Left ventricle myocardium inferior (tissue), 1 donor: ENCODE results near the gene FLT3. TPM values are rescaled to one million over a fixed set of nuclear protein-coding genes. Genes with fewer than 3 reads are reported as not detected.

Experiments used
- DNase-seq: peaks from one replicate; pipeline ENCODE4 v3.0.0-alpha.2; 2020
- H3K27ac ChIP-seq: fragments of 200-600 bp; replicated peaks from 2 replicates; pipeline ENCODE4 v1.8.0; 2021
- H3K27me3 ChIP-seq: fragments of 200-600 bp; 2 replicates; pipeline ENCODE4 v1.8.0; 2021; ENCODE audit warnings: low read depth
- H3K36me3 ChIP-seq: fragments of 200-600 bp; 2 replicates; pipeline ENCODE4 v1.8.0; 2021
- H3K4me1 ChIP-seq: fragments of 200-600 bp; 2 replicates; pipeline ENCODE4 v1.8.0; 2021
- H3K4me3 ChIP-seq: fragments of 200-600 bp; 2 replicates; pipeline ENCODE4 v1.8.0; 2021; ENCODE audit warnings: mild to moderate bottlenecking, moderate library complexity
- H3K9me3 ChIP-seq: fragments of 200-600 bp; replicated peaks from 2 replicates; pipeline ENCODE4 v1.8.0; 2021
- intact Hi-C: fragments of 100-400 bp; cut with micrococcal nuclease; formaldehyde crosslinking; loops from one replicate; pipeline ENCODE4 v1.11.0; 2022
- total RNA-seq: library from RNA; stranded (reverse); fragmentation: NEBNext Ultra II Directional; extraction: Animal tissue kit (Norgen Biotek cat#: 25700); gene quantifications from one replicate; pipeline ENCODE4 v1.2.1, GENCODE V29; 2021
- TF ChIP-seq, protein P1 (sequence below): fragments of 200-600 bp; IDR thresholded peaks from 2 replicates; pipeline ENCODE4 v1.8.0; 2021; ENCODE audit warnings: antibody characterized with exemption, mild to moderate bottlenecking, borderline replicate concordance
- donor health status: DM: no; HTN: yes; CAD: no; lungs with severe emphysema.

Gene FLT3
- total RNA-seq, 1 donor from 2014 or later, result 0.05 TPM

DNA sequence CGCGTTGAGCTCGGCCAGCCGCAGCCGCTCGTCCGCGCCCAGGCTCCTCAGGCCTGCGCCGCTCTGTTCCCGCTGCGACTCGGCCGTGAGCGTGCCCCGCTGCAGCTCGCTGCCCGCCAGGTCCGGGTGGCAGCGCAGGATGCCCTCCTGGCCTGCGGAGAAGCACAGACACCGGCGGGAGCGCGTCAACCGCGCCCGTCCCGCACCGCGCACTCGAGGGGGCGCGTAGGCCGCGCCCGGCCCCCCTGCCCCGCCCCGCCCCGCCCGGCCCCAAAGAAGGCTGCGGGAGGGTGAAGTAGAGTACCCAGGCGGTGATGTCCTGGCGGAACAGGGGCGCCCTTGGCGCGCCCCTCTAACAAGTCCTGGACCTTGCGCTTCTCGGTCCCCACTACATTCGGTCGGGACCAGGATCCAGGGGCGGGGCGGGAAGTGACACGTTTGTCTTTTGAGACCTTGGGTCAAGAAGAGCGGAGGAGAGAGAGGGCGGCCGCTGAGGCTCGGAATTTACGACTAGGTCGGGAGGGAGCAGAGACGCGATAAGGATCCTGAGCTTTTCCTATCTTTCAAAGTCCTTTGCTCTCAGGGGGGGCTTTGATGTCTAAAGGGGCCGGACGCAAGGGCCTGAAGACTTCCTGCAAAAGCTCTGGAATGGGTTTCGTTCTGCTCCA, 121.9 kb downstream of the FLT3 start:
- DNase-seq, result no peak
- TF ChIP-seq, protein P1, sequence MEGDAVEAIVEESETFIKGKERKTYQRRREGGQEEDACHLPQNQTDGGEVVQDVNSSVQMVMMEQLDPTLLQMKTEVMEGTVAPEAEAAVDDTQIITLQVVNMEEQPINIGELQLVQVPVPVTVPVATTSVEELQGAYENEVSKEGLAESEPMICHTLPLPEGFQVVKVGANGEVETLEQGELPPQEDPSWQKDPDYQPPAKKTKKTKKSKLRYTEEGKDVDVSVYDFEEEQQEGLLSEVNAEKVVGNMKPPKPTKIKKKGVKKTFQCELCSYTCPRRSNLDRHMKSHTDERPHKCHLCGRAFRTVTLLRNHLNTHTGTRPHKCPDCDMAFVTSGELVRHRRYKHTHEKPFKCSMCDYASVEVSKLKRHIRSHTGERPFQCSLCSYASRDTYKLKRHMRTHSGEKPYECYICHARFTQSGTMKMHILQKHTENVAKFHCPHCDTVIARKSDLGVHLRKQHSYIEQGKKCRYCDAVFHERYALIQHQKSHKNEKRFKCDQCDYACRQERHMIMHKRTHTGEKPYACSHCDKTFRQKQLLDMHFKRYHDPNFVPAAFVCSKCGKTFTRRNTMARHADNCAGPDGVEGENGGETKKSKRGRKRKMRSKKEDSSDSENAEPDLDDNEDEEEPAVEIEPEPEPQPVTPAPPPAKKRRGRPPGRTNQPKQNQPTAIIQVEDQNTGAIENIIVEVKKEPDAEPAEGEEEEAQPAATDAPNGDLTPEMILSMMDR, result no peak
- Histone ChIP-seq H3K9me3 (no peaks in the 10 kb centered on the region), H3K27ac (no peak overlapping the region), H3K4me3 (peak overlapping the region; percentile 41), H3K27me3 (peaks cover 100% of the 10 kb centered on the region), H3K4me1 (peaks cover 38% of the 10 kb centered on the region), H3K36me3 (no peaks in the 10 kb centered on the region)
- intact Hi-C loops, result no loop called here

DNA sequence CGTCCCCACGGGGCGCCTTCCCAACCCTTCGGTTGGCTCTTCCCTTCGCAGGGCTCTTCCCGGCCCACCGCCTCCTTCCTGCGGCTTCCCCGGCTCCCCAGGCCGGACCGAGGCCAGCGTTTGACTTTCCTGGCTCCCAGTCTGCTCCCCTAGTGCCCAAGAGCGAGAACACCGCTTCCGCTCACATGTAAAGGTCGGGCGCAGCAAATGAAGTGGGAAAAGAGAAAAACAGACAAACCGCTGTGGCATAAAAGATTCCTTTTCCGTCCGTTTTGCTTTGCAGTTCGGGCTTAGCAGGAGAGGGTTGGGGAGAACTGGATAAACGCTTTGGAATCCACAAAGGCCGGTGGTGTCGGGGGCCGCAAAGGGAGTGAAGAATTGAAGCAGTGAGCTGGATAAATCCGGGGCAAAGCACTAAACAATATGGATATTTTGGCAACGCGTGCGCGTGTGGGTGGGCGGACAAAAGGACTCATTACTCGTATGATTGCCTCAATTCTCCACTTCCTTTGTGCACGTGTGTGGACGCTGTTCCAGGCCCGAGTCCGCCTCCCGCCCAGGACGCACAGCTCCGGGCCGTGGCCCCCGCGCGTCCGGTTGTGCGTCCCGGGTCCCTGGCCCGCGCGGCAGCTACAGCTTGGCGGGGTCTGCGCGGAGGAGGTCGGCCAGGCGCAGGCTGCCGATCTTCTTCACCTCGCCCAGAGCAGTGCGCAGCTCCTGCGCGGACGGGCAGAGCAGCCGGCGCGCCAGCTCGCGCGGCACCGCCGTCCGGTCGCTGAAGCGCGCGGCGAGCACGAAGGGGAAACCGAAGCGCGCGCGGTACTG, 122.7 kb downstream of the FLT3 start:
- H3K4me1 ChIP-seq, result peaks cover 38% of the 10 kb centered on the region
- H3K36me3 ChIP-seq, result no peaks in the 10 kb centered on the region
- no peak for DNase-seq
- no peak overlapping the region for H3K27ac ChIP-seq
- intact Hi-C loops, result no loop called here
- H3K9me3 ChIP-seq, result no peaks in the 10 kb centered on the region
- TF ChIP-seq, protein P1, result no peak
- peak overlapping the region; percentile 41 for H3K4me3 ChIP-seq
- H3K27me3 ChIP-seq, result peaks cover 100% of the 10 kb centered on the region

DNA sequence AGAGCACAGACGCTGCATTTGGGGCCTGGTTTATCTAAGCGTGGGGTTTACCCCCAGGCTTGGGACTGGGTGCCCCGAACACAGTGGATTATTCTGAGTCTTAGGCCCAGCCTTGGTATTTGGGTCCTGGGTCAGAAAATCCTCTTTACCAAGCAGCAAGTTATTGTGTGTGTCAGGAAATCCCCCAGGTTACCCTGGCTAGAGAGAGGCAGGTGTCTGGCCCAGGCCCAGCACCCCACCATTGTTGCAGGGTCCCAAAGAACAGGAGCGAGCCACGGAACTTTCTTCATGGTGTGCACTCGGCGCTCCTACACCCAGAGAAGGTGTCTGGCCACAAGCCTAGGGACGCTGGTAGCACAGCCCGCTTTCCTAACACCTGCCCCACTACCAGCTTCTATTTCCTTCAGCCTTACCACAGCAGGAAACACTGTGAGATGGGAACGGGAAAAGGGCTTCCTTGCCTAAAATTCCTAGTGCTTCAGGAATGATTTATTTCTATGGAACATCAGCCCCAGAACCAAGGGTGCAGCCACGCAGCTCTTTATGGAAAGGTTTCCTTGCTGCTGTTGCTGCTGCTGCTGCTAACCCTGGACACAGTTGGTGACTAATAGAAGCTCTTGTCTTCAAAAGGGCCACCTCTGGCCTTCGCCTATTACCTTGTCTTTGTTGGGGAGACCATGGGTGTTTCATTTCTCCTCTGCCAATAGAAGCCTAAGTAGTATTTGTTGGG, 123.8 kb downstream of the FLT3 start:
- Histone ChIP-seq H3K27ac (no peak overlapping the region), H3K36me3 (no peaks in the 10 kb centered on the region), H3K9me3 (no peaks in the 10 kb centered on the region), H3K4me3 (no peak overlapping the region), H3K27me3 (peaks cover 100% of the 10 kb centered on the region), H3K4me1 (peaks cover 38% of the 10 kb centered on the region)
- DNase-seq, result no peak
- TF ChIP-seq, protein P1, result no peak
- intact Hi-C loops, result no loop called here

DNA sequence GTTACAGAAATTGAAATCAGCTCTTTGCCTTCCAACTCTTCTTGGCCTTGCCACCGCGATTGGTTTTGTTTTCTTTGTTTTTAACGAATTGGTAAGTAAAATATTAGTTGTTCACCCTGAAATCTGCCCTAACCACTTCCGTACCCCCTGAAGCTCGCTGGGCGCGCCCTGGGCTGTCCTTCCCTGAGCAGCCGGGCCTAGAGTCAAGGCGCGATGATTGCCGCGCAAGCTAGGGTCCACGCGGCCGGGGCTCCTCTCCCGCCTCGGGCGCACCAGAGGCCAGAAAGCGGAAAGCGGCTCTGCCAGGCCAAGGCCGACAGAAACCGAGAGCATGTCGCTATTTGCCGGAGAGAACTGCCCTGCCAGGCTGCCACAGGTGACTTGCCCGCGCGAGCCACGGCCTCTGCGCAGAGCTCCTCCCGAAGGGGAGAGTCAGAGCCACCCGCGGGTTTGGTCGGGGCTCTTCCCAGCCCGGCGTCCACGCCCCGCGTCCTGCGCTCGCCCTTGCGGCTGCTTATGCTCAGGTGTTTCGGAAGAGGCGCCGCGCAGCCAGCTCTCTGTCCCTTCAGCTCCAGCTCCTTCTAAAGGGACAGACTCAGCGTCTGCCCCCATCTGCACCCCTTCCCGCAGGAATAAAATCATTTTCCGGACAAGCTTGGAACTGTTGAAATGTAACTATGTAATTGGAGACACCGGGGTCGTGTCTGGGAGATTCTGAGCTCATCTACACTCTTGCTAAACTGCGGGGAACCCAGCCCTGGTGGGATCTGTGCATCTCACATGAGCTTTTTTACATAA, 124.6 kb downstream of the FLT3 start:
- DNase-seq, result no peak
- intact Hi-C loops, result no loop called here
- Histone ChIP-seq H3K4me3 (no peak overlapping the region), H3K36me3 (no peaks in the 10 kb centered on the region), H3K27ac (no peak overlapping the region), H3K27me3 (peaks cover 100% of the 10 kb centered on the region), H3K4me1 (peaks cover 38% of the 10 kb centered on the region), H3K9me3 (no peaks in the 10 kb centered on the region)
- TF ChIP-seq, protein P1, result no peak
